PC-9 (cell line): ENCODE results near the gene SAMHD1.

Source experiments
- CTCF ChIP-seq: fragments of 200-600 bp; sonication (generic); conservative IDR thresholded peaks from 2 replicates; pipeline ENCODE4 v1.6.1; 2017; ENCODE audit warnings: mixed run types, antibody characterized with exemption, mild to moderate bottlenecking, moderate library complexity
- EZH2 ChIP-seq: fragments of 200-600 bp; sonication (generic); IDR thresholded peaks from 2 replicates; pipeline ENCODE4 v1.8.0; 2017; ENCODE audit warnings: antibody characterized with exemption, low read depth

DNA sequence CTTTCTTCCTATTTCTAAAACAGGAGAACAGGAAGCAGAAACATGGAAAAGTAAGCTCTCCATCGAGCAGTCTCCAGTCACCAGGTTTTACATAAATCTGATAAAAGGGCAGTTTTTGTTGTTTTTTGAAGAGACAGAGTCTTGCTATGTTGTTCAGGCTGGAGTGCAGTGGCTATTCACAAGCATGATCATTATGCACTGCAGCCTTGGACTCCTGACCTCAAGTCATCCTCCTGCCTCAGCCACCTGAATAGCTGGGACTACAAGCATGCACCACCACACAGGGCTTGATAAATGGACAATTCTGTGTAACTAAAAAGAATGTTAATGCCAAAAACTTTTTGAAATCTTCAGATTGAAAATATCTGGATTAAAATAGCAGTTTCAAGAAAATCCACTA lies 23.8 kb downstream of the SAMHD1 start:
- no peak for TF ChIP-seq CTCF
- TF ChIP-seq EZH2 = no peak
